Neutrophil (primary cell): ENCODE measurements around the gene RNF32.

ENCODE experiments used
- H3K27ac ChIP-seq: fragments of 200-600 bp; sonication (generic); 2 replicates; pipeline ENCODE4 v1.5.1; 2016; ENCODE audit warnings: mild to moderate bottlenecking, moderate library complexity
- H3K27me3 ChIP-seq: fragments of 200-600 bp; sonication (generic); 2 replicates; pipeline ENCODE4 v1.6.0; 2016; ENCODE audit warnings: mild to moderate bottlenecking
- H3K36me3 ChIP-seq: fragments of 200-600 bp; sonication (generic); 2 replicates; pipeline ENCODE4 v1.5.1; 2017
- H3K4me1 ChIP-seq, 2 experiments: fragments of 200-600 bp in 1 of 2; sonication (generic) in 1 of 2; 1 replicate in 1 of 2; 2 replicates in 1 of 2; pipeline versions ENCODE4 v1.5.1 to v1.6.1; 2013 to 2016; ENCODE audit warnings: low read depth in 1 of 2, low read length in 1 of 2, mild to moderate bottlenecking in 1 of 2, moderate library complexity in 1 of 2; ENCODE audit not compliant: control insufficient read depth in 1 of 2, insufficient read depth in 1 of 2
- H3K4me3 ChIP-seq, 2 experiments: fragments of 200-600 bp in 1 of 2; sonication (generic) in 1 of 2; 1 replicate in 1 of 2; 2 replicates in 1 of 2; pipeline ENCODE4 v1.5.1; 2013 to 2016; ENCODE audit warnings: low read depth in 1 of 2, low read length in 1 of 2, mild to moderate bottlenecking in 1 of 2, moderate library complexity in 1 of 2
- H3K9me3 ChIP-seq: fragments of 200-600 bp; sonication (generic); 2 replicates; pipeline ENCODE4 v1.5.1; 2016
- CTCF ChIP-seq: fragments of 200-600 bp; sonication (generic); IDR thresholded peaks from 2 replicates; pipeline ENCODE4 v1.5.1; 2016; ENCODE audit warnings: antibody characterized with exemption

Gene RNF32

GRCh38 chr7:156661637-156662036 is 21.1 kb downstream of the RNF32 start:
- Histone ChIP-seq H3K27me3 (peaks cover 38% of the 10 kb centered on the region), H3K4me3 (no peak overlapping the region), H3K27ac (no peak overlapping the region), H3K4me1 (no peaks in the 10 kb centered on the region), H3K36me3 (no peaks in the 10 kb centered on the region), H3K9me3 (no peaks in the 10 kb centered on the region)
- TF ChIP-seq CTCF = no peak

- no peaks in the 10 kb centered on the region for H3K4me1 ChIP-seq
- H3K27ac ChIP-seq = no peak overlapping the region
- H3K27me3 ChIP-seq = peaks cover 32% of the 10 kb centered on the region
- no peak for TF ChIP-seq CTCF
- H3K36me3 ChIP-seq = no peaks in the 10 kb centered on the region
- H3K9me3 ChIP-seq = no peaks in the 10 kb centered on the region
- H3K4me3 ChIP-seq = no peak overlapping the region
Measured at GRCh38 chr7:156662277-156662676, 21.7 kb downstream of the RNF32 start.

- Histone ChIP-seq H3K4me3 (no peak overlapping the region), H3K9me3 (no peaks in the 10 kb centered on the region), H3K27me3 (peaks cover 5% of the 10 kb centered on the region), H3K36me3 (peaks cover 17% of the 10 kb centered on the region), H3K4me1 (no peaks in the 10 kb centered on the region), H3K27ac (no peak overlapping the region)
- TF ChIP-seq CTCF = no peak
Measured at GRCh38 chr7:156665101-156665500, 24.5 kb downstream of the RNF32 start.

GRCh38 chr7:156666368-156667109 is 26.0 kb downstream of the RNF32 start:
- Histone ChIP-seq H3K27me3 (no peaks in the 10 kb centered on the region), H3K27ac (no peak overlapping the region), H3K4me1 (no peaks in the 10 kb centered on the region), H3K9me3 (no peaks in the 10 kb centered on the region), H3K4me3 (no peak overlapping the region), H3K36me3 (peaks cover 31% of the 10 kb centered on the region)
- no peak for TF ChIP-seq CTCF

- Histone ChIP-seq H3K4me1 (no peaks in the 10 kb centered on the region), H3K4me3 (no peak overlapping the region), H3K27me3 (no peaks in the 10 kb centered on the region), H3K9me3 (no peaks in the 10 kb centered on the region), H3K36me3 (peaks cover 37% of the 10 kb centered on the region), H3K27ac (no peak overlapping the region)
- no peak for TF ChIP-seq CTCF
Measured at GRCh38 chr7:156667110-156667426, 26.5 kb downstream of the RNF32 start.
